Activated T-helper 1 cell treated with anti-CD3 and anti-CD28 coated beads, Interleukin-12 subunit alpha, Interleukin-12 subunit beta, Interleukin-2, Interleukin-4 antibody, amounts not matched to agents 30 ng/mL and 10 ng/mL and 1 ng/mL, durations not matched to agents 14 hours and 24 hours and 36 hours (primary cell): ENCODE data around the gene UGT1A6. TPM values are rescaled to one million over a fixed set of nuclear protein-coding genes. Genes with fewer than 3 reads are reported as not detected.

Experiments
- DNase-seq: peaks from one replicate; pipeline ENCODE4 v3.0.0; 2021; ENCODE audit warnings: low spot score
- H3K27ac Mint-ChIP-seq: one replicate; pipeline ENCODE4 v1.8.0; 2021; ENCODE audit warnings: mild to moderate bottlenecking, mixed read lengths
- H3K27me3 Mint-ChIP-seq: one replicate; pipeline ENCODE4 v1.8.0; 2022; ENCODE audit warnings: mild to moderate bottlenecking, moderate library complexity, mixed read lengths; ENCODE audit not compliant: insufficient read depth
- H3K36me3 Mint-ChIP-seq: one replicate; pipeline ENCODE4 v1.8.0; 2021; ENCODE audit warnings: low read depth, mixed read lengths
- H3K4me1 Mint-ChIP-seq: one replicate; pipeline ENCODE4 v1.8.0; 2021; ENCODE audit warnings: low read depth, mixed read lengths
- H3K4me3 Mint-ChIP-seq: one replicate; pipeline ENCODE4 v1.8.0; 2021; ENCODE audit warnings: mild to moderate bottlenecking, moderate library complexity, mixed read lengths
- H3K9me3 Mint-ChIP-seq: one replicate; pipeline ENCODE4 v1.8.0; 2021; ENCODE audit warnings: mixed read lengths
- intact Hi-C: fragments of 100-400 bp; cut with micrococcal nuclease; formaldehyde crosslinking; loops from one replicate; pipeline ENCODE4 v1.15.1; 2024
- total RNA-seq: library from RNA; stranded (reverse); gene quantifications from 2 replicates; pipeline ENCODE4 v1.2.3, GENCODE V29; 2022

The UGT1A6 gene
- total RNA-seq, 1 donor from 2014 or later: not detected

DNA sequence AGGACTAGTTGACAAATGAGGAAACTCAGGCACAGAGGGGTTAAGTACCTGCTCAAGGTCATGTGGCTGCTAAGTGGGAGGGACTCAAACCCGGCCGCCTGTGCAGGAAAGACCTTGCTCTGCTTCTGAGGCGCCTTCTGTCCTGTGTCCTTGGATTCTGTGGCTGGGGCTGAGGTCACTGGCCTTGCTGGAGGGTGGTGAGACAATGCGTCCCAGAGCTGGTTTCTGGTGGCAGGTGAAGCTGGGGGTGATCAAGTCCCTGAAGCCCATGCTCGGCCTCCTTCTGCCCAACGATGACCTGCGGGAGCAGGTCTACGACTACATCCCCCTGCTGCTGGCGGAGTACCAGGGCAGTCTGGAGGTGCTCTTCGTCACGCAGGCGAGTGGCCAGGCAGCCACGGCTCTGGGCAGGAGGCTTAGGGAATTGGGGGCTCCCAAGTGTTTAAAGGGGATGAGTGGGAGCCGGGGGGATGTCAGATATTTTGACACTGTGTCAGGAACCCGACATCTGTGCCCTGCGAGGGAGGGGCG lies 101.5 kb downstream of the UGT1A6 start:
- intact Hi-C loops: no loop called here
- Mint-ChIP-seq H3K36me3 (no peaks in the 10 kb centered on the region), H3K27me3 (no peaks in the 10 kb centered on the region), H3K9me3 (no peaks in the 10 kb centered on the region), H3K4me3 (no peak overlapping the region), H3K4me1 (no peaks in the 10 kb centered on the region), H3K27ac (no peak overlapping the region)
- DNase-seq: no peak

DNA sequence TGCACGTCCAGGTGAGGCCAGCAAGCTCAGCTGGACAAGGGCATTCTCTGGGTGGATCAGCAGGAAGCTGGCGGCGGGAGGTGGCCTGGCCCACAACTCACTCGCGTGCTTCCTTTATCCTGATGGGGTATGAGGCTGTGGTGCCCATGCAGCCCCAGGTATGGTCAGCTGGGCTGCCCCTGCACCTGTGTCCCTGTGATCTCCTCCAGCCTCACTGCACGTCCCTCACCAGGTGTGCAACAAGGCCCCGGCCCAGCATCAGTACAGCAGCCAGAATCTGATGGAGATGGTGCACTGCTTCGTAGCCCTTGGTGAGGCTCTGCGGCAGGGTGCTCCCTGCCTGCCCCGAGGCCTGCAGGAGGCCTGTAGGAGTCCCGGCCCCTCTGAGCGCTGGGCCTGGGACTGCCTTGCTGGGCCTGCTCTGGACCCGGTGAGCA lies 103.1 kb downstream of the UGT1A6 start:
- no peaks in the 10 kb centered on the region for H3K36me3 Mint-ChIP-seq
- no peaks in the 10 kb centered on the region for H3K4me1 Mint-ChIP-seq
- DNase-seq: no peak
- intact Hi-C loops: no loop called here
- no peak overlapping the region for H3K4me3 Mint-ChIP-seq
- H3K9me3 Mint-ChIP-seq: no peaks in the 10 kb centered on the region
- H3K27me3 Mint-ChIP-seq: peaks cover 4% of the 10 kb centered on the region
- H3K27ac Mint-ChIP-seq: no peak overlapping the region

DNA sequence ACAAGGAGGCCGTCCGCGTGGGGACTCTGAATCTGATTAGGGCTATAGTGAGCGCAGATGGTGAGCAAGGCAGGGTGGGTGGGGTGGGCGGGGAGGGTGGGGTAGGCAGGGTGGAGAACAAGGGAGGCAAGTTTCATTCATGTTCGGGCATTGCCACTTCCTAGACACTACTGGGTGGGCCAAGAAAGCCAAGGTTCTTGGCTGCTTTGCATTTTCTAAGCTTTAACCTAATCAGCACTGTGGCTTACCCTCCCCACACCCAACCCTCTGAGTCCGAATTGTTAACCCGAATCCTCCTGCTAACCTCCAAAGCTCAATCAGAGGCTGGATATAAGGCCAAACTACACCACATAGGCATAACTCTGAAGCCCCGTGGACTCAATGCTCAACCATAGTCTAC lies 103.6 kb downstream of the UGT1A6 start:
- intact Hi-C loops: no loop called here
- Mint-ChIP-seq H3K36me3 (no peaks in the 10 kb centered on the region), H3K9me3 (no peaks in the 10 kb centered on the region), H3K27ac (no peak overlapping the region), H3K27me3 (peaks cover 4% of the 10 kb centered on the region), H3K4me3 (no peak overlapping the region), H3K4me1 (no peaks in the 10 kb centered on the region)
- no peak for DNase-seq

DNA sequence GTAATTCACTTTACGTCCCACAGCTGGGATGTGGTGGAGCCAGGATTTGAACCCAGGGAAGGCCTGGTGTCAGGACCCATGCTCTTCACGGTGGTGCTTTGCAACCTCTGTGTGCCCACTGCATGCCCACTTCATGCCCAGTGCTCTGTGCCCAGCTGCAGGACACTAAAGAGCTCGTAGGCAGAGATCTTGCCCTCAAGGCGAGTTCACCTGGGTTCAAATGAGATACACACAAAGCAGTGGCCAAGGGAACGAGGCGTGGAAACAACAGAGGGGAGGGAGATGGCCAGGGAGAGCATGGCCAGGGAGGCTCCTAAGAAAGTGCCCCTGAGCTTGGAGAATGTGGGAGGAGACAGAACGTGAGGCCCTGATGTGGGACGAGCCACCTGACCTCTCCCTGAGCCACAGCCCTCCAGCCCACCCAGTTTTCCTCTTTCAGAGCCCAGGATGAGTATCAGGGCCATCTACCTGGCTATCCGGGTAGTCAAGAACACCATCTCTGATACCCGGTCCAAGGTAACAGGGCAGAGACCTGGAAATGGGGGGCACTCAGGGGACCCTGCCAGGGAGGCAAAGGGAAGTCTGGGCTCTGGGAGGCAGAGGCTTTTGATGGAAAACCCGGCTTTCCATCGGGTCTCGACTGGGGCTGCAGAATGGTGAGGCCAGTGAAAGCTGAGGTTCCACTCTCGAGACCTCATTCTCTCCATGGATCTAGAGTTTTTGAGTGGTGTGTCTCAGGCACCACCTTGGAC lies 105.8 kb downstream of the UGT1A6 start:
- Mint-ChIP-seq H3K27me3 (peaks cover 8% of the 10 kb centered on the region), H3K4me3 (no peak overlapping the region), H3K27ac (no peak overlapping the region), H3K36me3 (no peaks in the 10 kb centered on the region), H3K9me3 (no peaks in the 10 kb centered on the region), H3K4me1 (no peaks in the 10 kb centered on the region)
- no peak for DNase-seq
- intact Hi-C loops: no loop called here

DNA sequence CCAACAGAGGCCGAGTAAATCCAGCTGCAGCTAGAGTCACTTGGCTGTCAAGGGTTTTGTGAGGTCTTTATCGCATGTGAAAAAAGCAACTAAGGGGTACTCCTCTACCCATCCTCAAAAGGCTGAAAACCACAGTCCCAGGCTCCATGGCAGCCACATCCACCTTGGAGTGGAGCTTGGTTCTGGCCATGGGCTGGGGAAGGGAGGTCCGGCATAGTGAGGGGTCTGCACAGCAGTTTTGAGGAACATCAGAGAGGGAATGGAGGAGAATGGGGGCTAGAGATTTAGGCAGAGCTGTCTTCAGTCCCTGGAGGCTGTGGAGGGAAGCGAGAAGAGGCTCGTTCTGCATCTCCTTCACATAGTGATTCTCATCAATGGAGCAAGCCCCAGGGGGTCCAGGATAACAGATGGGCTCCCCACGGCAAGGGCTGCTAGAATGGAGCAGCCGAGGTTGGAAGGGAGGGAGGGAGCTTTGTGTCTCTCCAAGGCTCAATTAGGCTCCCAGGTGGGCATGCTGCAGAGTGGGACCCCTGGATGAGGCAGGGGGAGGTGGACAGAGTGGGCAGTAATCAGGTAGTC lies 106.5 kb downstream of the UGT1A6 start:
- no peaks in the 10 kb centered on the region for H3K4me1 Mint-ChIP-seq
- H3K36me3 Mint-ChIP-seq: no peaks in the 10 kb centered on the region
- intact Hi-C loops: no loop called here
- no peak for DNase-seq
- H3K9me3 Mint-ChIP-seq: no peaks in the 10 kb centered on the region
- peaks cover 8% of the 10 kb centered on the region for H3K27me3 Mint-ChIP-seq
- H3K4me3 Mint-ChIP-seq: no peak overlapping the region
- no peak overlapping the region for H3K27ac Mint-ChIP-seq

DNA sequence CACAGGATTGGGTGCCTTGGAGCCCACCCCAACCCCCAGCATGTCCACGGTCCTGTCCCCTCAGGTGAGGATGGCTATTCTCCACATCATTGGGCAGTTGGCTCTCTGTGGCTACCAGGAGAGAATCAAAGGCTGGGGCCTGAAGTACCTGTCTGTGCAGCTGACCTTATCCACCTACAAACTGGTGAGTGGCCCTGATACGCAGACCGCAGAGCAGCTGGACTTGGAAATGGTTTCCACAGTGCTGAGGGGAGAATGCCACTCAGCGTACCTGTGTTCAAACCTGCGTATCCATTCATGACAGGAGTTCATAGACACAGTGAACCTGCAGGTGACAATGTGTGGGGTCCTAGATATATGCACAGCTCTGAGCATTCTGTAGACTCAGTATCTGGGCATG lies 107.0 kb downstream of the UGT1A6 start:
- Mint-ChIP-seq H3K4me3 (no peak overlapping the region), H3K9me3 (no peaks in the 10 kb centered on the region), H3K36me3 (no peaks in the 10 kb centered on the region), H3K27ac (no peak overlapping the region), H3K27me3 (peaks cover 8% of the 10 kb centered on the region), H3K4me1 (no peaks in the 10 kb centered on the region)
- DNase-seq: no peak
- intact Hi-C loops: no loop called here

DNA sequence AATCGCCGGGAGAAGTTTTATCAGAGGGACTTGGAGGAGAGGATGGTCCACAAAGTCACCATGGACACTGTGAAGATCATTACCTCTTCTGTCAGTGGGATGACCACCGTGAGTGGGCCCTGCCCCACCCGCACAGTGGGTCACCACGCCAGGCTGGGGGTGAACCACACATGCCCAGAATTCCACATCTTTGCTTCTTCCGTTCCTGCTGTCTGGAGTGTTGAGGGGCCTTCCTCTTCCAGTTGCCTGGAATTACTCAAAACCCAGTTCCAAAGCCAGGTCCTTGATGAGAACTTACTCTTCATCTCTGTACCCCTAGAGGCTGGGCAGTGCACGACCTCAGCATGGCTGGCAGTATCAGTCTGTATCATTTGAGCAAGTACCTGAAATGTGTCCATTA lies 107.5 kb downstream of the UGT1A6 start:
- Mint-ChIP-seq H3K36me3 (no peaks in the 10 kb centered on the region), H3K9me3 (no peaks in the 10 kb centered on the region), H3K27ac (no peak overlapping the region), H3K27me3 (peaks cover 8% of the 10 kb centered on the region), H3K4me1 (no peaks in the 10 kb centered on the region), H3K4me3 (no peak overlapping the region)
- no peak for DNase-seq
- intact Hi-C loops: no loop called here

DNA sequence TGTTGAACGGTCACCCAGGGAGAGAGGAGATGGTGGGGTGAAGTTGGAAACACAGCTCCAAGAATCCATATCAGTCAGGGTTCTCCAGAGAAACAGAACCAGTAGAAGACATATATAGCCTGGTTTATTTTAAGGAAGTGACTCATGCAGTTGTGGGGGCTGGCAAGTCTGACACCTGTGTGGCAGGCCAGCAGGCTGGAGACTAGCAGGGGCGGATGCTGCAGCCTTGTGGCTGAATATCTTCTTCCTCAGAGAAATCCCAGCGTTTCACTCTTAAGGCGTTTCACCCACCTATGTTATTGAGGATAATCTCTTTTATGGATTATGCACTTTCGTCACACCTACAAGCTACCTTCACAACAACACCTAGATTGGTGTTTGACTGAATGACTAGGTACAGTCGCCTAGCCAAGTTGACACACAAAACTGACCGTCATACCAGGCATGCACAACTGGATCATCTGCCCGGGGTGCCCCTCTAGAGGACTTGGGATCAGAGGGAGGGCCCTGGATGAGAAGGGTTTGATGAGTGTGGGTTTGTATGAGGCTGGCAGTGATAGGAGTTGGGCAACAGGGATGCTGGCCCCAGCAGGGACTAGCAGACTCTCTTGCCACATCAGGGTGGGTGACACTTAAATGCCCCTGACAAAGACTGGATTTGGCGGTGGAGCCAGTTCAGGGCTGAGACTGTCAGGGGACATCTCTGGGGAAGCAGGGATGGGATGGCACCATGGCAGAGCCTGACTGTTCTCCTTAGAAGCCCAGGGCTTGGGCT lies 108.9 kb downstream of the UGT1A6 start:
- Mint-ChIP-seq H3K4me3 (no peak overlapping the region), H3K27ac (no peak overlapping the region), H3K9me3 (no peaks in the 10 kb centered on the region), H3K27me3 (peaks cover 8% of the 10 kb centered on the region), H3K4me1 (no peaks in the 10 kb centered on the region), H3K36me3 (no peaks in the 10 kb centered on the region)
- intact Hi-C loops: no loop called here
- DNase-seq: no peak

DNA sequence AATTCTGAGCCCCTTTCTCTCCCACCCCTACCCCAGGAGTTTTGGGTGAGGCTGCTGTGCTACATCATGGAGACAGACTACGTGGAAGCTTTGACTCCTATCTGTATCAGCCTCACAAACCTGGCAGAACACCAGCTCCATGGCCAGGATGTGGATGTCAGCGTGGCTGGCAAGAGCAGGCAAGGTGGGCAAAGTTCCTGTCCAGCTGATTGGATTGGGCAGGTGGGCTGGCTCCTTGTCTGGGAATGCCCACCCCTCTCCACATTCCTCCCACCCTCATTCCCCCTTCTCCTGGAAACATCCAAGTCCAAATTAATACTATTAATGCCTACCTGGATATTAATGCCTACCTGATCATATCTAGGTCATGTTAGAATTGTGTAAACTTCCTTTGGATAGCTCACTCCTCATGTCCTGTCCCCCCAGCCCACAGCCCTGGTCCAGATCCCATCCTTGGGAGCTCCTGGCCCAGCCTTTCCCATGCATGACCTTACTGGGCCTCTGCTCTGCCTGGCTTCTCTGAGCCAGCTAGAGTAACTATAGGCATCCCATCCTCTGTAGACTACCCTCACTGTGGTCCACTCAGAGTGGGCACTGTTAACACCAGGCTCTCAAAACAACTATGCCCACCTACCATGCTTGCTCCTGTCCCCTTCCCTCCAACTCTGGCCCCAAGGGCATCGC lies 109.6 kb downstream of the UGT1A6 start:
- Mint-ChIP-seq H3K9me3 (no peaks in the 10 kb centered on the region), H3K27ac (no peak overlapping the region), H3K27me3 (peaks cover 8% of the 10 kb centered on the region), H3K4me1 (no peaks in the 10 kb centered on the region), H3K4me3 (no peak overlapping the region), H3K36me3 (no peaks in the 10 kb centered on the region)
- intact Hi-C loops: no loop called here
- no peak for DNase-seq

DNA sequence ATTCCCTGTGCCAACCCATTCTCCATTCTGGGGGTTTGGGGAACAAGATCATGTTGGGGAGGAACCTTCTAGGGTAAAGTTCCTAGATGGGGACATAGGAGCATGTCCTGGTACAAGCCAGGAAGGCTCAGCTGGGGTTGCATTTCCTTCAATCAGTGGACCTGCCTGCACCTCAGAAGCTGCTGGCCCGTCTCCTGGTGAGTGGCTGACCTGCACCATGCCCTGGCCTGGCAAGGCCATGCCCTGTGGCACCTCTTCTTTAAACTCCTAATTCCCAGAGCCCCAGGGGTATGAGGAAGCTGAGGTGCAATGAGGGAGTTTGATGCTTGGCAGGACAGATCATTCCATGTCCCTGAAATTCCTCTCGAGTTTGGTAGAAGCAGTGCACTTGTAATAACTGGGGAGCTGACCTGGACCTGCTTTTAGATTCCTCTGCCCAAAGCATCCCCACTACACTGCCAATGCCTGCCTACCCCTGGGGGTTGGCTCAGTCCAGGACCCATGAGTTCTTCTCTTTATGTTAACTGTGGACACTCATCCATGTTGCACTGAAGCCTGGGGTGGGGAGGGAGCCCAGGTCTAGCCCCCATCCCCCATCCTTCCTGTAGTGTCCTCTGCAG lies 110.7 kb downstream of the UGT1A6 start:
- intact Hi-C loops: no loop called here
- Mint-ChIP-seq H3K4me3 (no peak overlapping the region), H3K27me3 (peaks cover 8% of the 10 kb centered on the region), H3K4me1 (no peaks in the 10 kb centered on the region), H3K27ac (no peak overlapping the region), H3K36me3 (no peaks in the 10 kb centered on the region), H3K9me3 (no peaks in the 10 kb centered on the region)
- no peak for DNase-seq

DNA sequence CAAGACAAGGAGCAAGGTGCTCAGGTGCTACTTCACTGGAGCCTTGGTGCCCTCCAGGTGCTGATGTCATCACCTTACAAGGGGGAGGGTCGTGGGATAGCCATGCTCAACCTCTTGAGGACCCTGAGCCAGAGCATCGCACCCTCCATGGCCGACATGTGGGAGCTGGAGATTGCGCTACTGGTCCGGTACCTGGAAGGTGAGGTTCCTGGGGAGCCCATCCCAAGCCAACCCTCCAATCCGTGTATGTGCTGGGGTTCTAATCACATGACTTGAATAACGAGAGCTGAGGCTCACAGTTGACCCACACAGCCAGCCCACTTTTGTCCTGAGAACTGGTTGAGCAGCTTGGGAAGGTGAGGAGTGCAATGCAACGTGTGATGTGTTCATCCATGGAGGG lies 111.3 kb downstream of the UGT1A6 start:
- Mint-ChIP-seq H3K4me1 (no peaks in the 10 kb centered on the region), H3K27me3 (peaks cover 8% of the 10 kb centered on the region), H3K36me3 (no peaks in the 10 kb centered on the region), H3K4me3 (no peak overlapping the region), H3K27ac (no peak overlapping the region), H3K9me3 (no peaks in the 10 kb centered on the region)
- DNase-seq: no peak
- intact Hi-C loops: no loop called here

DNA sequence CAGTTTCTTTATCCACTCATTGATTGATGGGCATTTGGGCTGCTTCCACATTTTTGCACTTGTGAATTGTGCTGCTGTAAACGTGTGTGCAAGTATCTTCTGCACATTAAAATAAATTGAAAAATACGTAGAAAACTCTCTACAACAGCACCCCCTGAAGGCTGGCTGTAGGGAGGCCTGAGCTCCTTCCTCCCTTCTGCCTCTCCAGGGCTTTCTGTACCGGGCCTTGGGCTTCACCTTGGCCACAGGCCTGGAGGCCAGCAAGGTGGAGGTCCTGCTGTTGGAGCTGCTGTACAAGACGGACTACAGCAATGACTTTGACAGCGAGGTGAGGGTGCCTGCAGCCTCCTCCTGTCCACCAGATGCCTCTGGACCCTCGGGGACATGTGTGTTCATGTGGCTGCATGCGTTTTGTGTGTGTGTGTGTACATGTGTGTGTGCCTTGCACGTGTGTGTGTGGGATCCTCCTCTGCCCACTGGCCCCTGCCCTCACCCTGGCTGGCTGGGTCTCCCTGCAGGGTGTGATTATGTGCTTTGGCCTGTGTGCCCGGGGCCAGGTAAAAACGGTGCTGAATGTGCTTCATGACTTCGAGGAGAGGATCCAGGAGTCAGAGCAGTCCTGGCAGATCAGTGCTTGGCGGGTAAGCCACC lies 114.7 kb downstream of the UGT1A6 start:
- H3K27ac Mint-ChIP-seq: no peak overlapping the region
- H3K9me3 Mint-ChIP-seq: no peaks in the 10 kb centered on the region
- H3K27me3 Mint-ChIP-seq: peaks cover 4% of the 10 kb centered on the region
- H3K36me3 Mint-ChIP-seq: no peaks in the 10 kb centered on the region
- intact Hi-C loops: no loop called here
- H3K4me1 Mint-ChIP-seq: no peaks in the 10 kb centered on the region
- DNase-seq: no peak
- no peak overlapping the region for H3K4me3 Mint-ChIP-seq
